CD4-positive, alpha-beta T cell treated with Interleukin-6 at 100 ng/mL for 8 hours (primary cell): ENCODE data around the gene ABCG1.

ENCODE experiments used
- DNase-seq: peaks from one replicate; pipeline ENCODE4 v3.0.0-alpha.2; 2020; ENCODE audit warnings: mixed read lengths, low spot score

ABCG1 gene

GRCh38 chr21:42214921-42215320, 4.0 kb upstream of the ABCG1 start:
- no peak for DNase-seq

DNA sequence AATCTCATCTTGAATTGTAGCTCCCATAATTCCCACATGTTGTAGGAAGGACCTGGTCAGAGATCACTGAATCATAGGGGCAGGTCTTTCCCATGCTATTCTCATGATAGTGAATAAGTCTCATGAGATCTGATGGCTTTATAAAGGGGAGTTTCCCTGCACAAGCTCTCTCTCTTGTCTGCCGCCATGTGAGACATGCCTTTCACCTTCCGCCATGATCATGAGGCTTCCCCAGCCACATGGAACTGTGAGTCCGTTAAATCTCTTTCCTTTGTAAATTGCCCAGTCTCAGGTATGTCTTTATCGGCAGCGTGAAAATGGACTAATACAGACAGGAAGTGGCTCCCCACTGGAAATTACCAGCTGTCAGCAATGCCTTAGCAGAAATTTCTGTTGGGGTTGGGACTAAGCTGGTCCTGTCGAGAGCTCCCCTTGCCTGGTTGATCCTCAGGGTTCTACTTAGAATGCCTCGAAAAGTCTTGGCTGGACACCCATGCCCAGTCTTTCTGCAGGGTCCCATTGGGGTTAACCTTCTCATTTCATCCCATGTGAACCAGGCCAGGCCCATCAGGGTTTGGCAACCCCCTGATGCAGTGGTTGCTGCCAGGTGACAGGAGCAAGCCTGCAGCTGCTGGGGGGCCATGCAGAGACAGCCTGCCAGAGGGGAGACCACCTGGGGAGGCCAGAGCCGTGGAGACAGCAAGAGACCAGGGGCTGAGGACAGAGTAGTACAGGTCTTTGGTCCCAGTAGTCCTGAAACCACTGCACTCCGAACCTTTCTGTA, 2.8 kb upstream of the ABCG1 start:
- DNase-seq = no peak

GRCh38 chr21:42216726-42217572, 2.0 kb upstream of the ABCG1 start:
- DNase-seq = no peak

- DNase-seq = peak; percentile 23
Observed at GRCh38 chr21:42219606-42220137, 732 bp downstream of the ABCG1 start.

GRCh38 chr21:42220138-42220701, 1.3 kb downstream of the ABCG1 start:
- peak; percentile 93 for DNase-seq

- no peak for DNase-seq
Observed at GRCh38 chr21:42221581-42222345, 2.8 kb downstream of the ABCG1 start.

DNA sequence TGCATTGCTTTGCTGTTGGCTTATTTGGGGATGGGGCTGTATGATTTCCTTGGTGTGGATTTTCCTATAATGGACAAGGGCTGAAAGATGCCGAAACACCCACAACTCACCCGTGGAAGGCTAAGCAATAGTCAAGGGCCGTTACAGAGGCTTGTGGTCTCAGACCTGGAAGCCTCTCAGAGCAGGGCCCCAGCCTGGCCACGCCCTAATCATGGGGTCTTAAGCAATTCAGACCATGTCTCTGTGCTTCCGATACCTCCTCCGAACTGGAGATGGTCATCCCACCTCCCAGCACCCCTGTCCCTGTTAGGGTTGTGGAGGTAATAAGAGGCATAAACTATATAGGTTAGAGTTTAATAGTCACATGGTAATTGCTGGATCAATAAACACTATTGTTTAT, 3.4 kb downstream of the ABCG1 start:
- DNase-seq = no peak

DNA sequence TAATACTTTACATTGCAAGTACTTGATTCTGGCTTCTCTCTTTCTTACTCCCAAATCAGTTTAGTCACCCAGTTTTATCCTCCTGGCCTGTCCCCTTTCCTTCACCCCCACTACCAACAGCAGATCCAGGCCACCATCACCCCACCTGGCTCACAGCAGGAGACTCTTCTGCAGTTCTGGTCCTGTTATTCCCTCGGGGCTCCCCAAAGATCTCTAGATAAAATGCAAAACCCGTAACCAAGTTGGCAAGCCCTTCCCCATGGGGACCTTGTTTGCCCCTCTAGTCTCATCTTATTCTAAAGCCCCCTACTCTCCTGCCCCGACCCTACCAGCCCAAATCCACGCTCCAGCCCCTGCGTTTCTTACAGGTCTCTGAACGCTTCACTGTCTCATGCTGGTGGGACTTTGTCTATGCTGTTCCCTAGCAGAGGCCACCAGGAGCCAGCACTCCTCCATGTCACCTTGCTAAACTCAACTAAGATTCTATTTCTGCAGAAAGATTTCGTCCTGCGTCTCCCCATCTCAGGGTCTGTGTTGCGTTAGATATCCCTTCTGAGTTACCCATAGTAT, 4.0 kb downstream of the ABCG1 start:
- DNase-seq = no peak

GRCh38 chr21:42223826-42224575, 5.1 kb downstream of the ABCG1 start:
- DNase-seq = no peak

GRCh38 chr21:42225042-42225441, 6.1 kb downstream of the ABCG1 start:
- DNase-seq = no peak

- DNase-seq = no peak
Observed at GRCh38 chr21:42225571-42226155, 6.7 kb downstream of the ABCG1 start.

- DNase-seq = no peak
Observed at GRCh38 chr21:42226626-42227025, 7.7 kb downstream of the ABCG1 start.

- DNase-seq = peak; percentile 94
Observed at GRCh38 chr21:42227909-42228708, 9.2 kb downstream of the ABCG1 start.

DNA sequence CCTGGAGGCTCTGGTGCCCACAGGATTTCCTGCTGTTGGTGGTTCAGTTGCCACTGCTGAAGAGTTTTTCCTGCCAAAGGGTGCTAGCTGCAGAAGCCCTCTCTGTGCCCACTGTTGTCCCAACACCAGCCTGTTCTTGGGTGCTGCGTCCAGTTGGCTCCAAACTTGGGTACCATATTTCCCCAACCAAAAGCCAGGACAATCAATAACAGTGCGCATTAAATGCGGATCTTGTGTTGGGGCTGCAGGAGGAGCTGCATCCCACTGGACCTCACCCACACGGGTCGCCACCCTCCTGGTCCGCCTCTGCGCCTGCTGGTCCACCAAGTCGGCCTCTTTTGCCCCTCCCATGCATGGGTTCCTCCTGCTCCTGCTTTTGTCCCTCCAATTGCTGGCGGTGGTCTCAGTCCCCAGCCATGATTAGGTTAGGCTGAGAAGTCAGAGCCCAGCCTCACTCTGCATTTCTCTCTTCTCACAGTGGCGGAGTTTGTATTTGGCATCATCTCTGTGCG, 9.8 kb downstream of the ABCG1 start:
- DNase-seq = no peak

GRCh38 chr21:42229676-42230075, 10.7 kb downstream of the ABCG1 start:
- no peak for DNase-seq

DNA sequence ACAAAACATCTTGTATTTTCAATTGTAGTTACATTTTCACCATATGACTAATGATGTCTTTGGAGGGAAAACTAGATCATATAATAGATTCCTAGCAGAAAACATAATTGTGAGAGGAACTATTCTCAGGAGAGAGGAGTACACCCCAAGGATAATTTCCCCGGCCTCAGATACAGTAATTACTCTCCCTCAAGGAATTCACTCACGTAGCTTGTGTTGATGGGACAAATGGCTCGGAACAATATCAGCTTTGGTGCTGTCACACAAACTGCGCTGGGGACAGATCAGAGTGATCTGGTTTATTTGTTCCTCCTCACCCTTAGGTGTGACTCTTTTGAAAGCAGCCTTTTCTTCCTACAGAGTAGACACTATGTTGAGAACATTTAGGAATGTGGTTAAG, 11.2 kb downstream of the ABCG1 start:
- DNase-seq = no peak

- DNase-seq = no peak
Observed at GRCh38 chr21:42230636-42231035, 11.7 kb downstream of the ABCG1 start.

DNA sequence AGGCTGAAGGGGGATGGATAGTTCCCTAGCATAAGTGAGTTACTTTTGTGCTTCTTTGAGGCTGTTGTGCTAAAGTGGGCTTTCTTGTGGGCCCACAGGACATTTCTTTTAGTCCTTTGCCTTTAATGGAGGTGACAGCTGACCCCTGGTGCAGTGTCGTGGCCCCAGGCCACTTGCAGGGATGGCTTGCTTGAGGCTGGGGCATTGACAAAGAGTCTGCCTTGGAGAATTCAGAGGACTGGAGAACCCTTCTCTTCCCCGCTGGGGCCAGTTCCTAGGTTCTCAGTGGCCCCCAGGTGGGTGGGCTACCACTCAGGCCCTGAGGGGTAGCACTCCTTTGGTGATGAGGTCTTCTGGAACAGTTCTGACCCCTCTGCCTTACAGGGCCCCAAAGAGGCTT, 12.8 kb downstream of the ABCG1 start:
- no peak for DNase-seq

DNA sequence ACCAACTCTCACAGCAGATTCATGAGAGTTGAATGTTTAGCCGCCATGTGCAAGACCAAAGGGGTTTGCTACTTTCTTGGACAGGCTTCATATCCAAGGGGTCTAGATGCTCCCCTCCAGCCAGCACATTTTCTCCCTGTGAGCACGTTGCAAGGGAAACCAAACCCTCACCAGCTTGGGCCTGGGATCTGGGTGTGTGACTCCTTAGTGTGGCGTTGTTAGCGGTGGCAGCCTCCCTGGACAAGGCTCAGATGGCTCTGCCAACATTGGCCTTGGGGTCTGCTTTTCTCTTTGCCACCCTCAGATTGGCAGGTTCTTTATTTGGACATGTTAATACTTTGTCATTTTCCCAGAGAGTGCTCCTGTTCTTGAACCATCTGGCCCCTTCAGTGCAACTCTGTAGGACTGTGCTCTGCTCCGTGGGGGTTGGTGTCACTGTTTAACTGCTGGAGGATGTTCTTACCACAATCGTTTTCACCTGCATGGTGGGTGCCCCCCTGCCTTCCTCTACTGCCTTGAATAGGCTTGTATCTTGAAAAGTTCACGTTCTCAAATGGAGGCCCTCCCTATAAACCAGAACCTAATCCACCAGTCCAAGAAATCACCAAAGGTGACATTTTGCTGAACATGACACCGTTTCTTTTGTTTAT, 13.4 kb downstream of the ABCG1 start:
- DNase-seq = peak; percentile 30
